H9 (cell line): ENCODE data around the gene TCF20. TPM values are rescaled to one million over a fixed set of nuclear protein-coding genes. Genes with fewer than 3 reads are reported as not detected.

ENCODE experiments used
- DNase-seq: peaks from one replicate; pipeline ENCODE4 v3.0.0-alpha.2; 2017
- H2AFZ ChIP-seq: one replicate; pipeline ENCODE4 v1.6.1; 2013; ENCODE audit warnings: mild to moderate bottlenecking, low read length, control low read depth, moderate library complexity
- H2AK5ac ChIP-seq: 2 replicates; pipeline ENCODE4 v1.6.1; 2013; ENCODE audit warnings: low read length, control low read depth, mixed read lengths; ENCODE audit not compliant: insufficient read length
- H2BK120ac ChIP-seq: one replicate; pipeline ENCODE4 v1.6.1; 2013; ENCODE audit warnings: low read depth, mild to moderate bottlenecking, low read length, control low read depth, inconsistent platforms; ENCODE audit not compliant: poor library complexity, severe bottlenecking
- H2BK12ac ChIP-seq: 2 replicates; pipeline ENCODE4 v1.6.1; 2013; ENCODE audit warnings: low read length, control low read depth, mixed read lengths, low read depth; ENCODE audit not compliant: insufficient read length
- H2BK15ac ChIP-seq: 2 replicates; pipeline ENCODE4 v1.6.1; 2013; ENCODE audit warnings: low read depth, low read length, control low read depth
- H2BK20ac ChIP-seq: one replicate; pipeline ENCODE4 v1.6.1; 2013; ENCODE audit warnings: low read depth, mild to moderate bottlenecking, low read length, control low read depth, inconsistent platforms; ENCODE audit not compliant: poor library complexity, severe bottlenecking
- H2BK5ac ChIP-seq: 2 replicates; pipeline ENCODE4 v1.6.1; 2013; ENCODE audit warnings: low read length, control low read depth, mixed read lengths; ENCODE audit not compliant: insufficient read length
- H3K14ac ChIP-seq: 2 replicates; pipeline ENCODE4 v1.6.1; 2013; ENCODE audit warnings: low read length, control low read depth; ENCODE audit not compliant: insufficient read depth
- H3K18ac ChIP-seq: 2 replicates; pipeline ENCODE4 v1.6.1; 2013; ENCODE audit warnings: low read depth, mild to moderate bottlenecking, mixed read lengths, low read length, control low read depth; ENCODE audit not compliant: insufficient read length
- H3K23ac ChIP-seq: 2 replicates; pipeline ENCODE4 v1.6.1; 2013; ENCODE audit warnings: low read length, control low read depth, mixed read lengths, low read depth; ENCODE audit not compliant: insufficient read length
- H3K23me2 ChIP-seq: 2 replicates; pipeline ENCODE4 v1.6.1; 2013; ENCODE audit warnings: low read depth, mild to moderate bottlenecking, mixed read lengths, low read length, control low read depth; ENCODE audit not compliant: insufficient read length, poor library complexity, severe bottlenecking
- H3K27ac ChIP-seq: 2 replicates; pipeline ENCODE4 v1.5.1; 2013; ENCODE audit warnings: low read length, control low read depth, mixed read lengths, low read depth; ENCODE audit not compliant: insufficient read length
- H3K27me3 ChIP-seq: 2 replicates; pipeline ENCODE4 v1.6.1; 2013; ENCODE audit warnings: low read length, control low read depth, inconsistent platforms; ENCODE audit not compliant: insufficient read depth
- H3K4ac ChIP-seq: 2 replicates; pipeline ENCODE4 v1.6.1; 2013; ENCODE audit warnings: low read depth, mild to moderate bottlenecking, control low read depth, inconsistent platforms, low read length, moderate library complexity
- H3K4me1 ChIP-seq: 2 replicates; pipeline ENCODE4 v1.6.1; 2013; ENCODE audit warnings: low read length, control low read depth, inconsistent platforms; ENCODE audit not compliant: insufficient read depth
- H3K4me2 ChIP-seq: 2 replicates; pipeline ENCODE4 v1.6.1; 2013; ENCODE audit warnings: low read length, control low read depth, mixed read lengths; ENCODE audit not compliant: insufficient read length, insufficient read depth
- H3K56ac ChIP-seq: 2 replicates; pipeline ENCODE4 v1.6.1; 2013; ENCODE audit warnings: low read depth, mild to moderate bottlenecking, mixed read lengths, low read length, control low read depth; ENCODE audit not compliant: insufficient read length
- H3K79me1 ChIP-seq: 2 replicates; pipeline ENCODE4 v1.6.1; 2013; ENCODE audit warnings: low read depth, mild to moderate bottlenecking, moderate library complexity, low read length, control low read depth, inconsistent platforms; ENCODE audit not compliant: insufficient read depth, poor library complexity, severe bottlenecking
- H3K79me2 ChIP-seq: 2 replicates; pipeline ENCODE4 v1.6.1; 2013; ENCODE audit warnings: low read length, control low read depth, inconsistent platforms; ENCODE audit not compliant: insufficient read depth
- H3K9ac ChIP-seq: 2 replicates; pipeline ENCODE4 v1.6.1; 2013; ENCODE audit warnings: low read length, control low read depth, mixed read lengths; ENCODE audit not compliant: insufficient read length; ENCODE audit errors: extremely low read depth
- H3K9me3 ChIP-seq: one replicate; pipeline ENCODE4 v1.6.1; 2013; ENCODE audit warnings: low read depth, low read length, inconsistent platforms; ENCODE audit not compliant: control insufficient read depth
- H3T11ph ChIP-seq: one replicate; pipeline ENCODE4 v1.6.1; 2013; ENCODE audit warnings: mild to moderate bottlenecking, low read length, control low read depth, inconsistent platforms
- H4K20me1 ChIP-seq: one replicate; pipeline ENCODE4 v1.6.1; 2013; ENCODE audit not compliant: control insufficient read depth, insufficient read length, insufficient read depth
- H4K5ac ChIP-seq: 2 replicates; pipeline ENCODE4 v1.6.1; 2013; ENCODE audit warnings: low read depth, mild to moderate bottlenecking, mixed read lengths, low read length, control low read depth; ENCODE audit not compliant: insufficient read length
- H4K8ac ChIP-seq: replicated peaks from 2 replicates; pipeline ENCODE4 v1.6.1; 2013; ENCODE audit warnings: low read length, control low read depth, mixed read lengths, low read depth; ENCODE audit not compliant: insufficient read length
- H4K91ac ChIP-seq: 2 replicates; pipeline ENCODE4 v1.6.1; 2013; ENCODE audit warnings: low read depth, mild to moderate bottlenecking, moderate library complexity, mixed read lengths, low read length, control low read depth; ENCODE audit not compliant: insufficient read length
- H3K27ac Mint-ChIP-seq, 3 experiments: 2 replicates in 2 of 3; 3 replicates in 1 of 3; pipeline ENCODE4 v1.8.0; 2020 to 2021; ENCODE audit warnings: mixed read lengths in 3 of 3, mild to moderate bottlenecking in 1 of 3, moderate library complexity in 1 of 3
- H3K27me3 Mint-ChIP-seq: 2 replicates; pipeline ENCODE4 v1.8.0; 2021; ENCODE audit warnings: low read depth, mild to moderate bottlenecking, moderate library complexity, mixed read lengths
- H3K36me3 Mint-ChIP-seq, 3 experiments: 2 replicates in 2 of 3; 3 replicates in 1 of 3; pipeline ENCODE4 v1.8.0; 2020 to 2021; ENCODE audit warnings: low read depth in 3 of 3, mixed read lengths in 3 of 3; ENCODE audit not compliant: insufficient read depth in 1 of 3
- H3K4me1 Mint-ChIP-seq, 2 experiments: 2 replicates each; pipeline ENCODE4 v1.8.0; 2020; ENCODE audit warnings: mixed read lengths in 2 of 2
- H3K4me3 Mint-ChIP-seq, 2 experiments: 2 replicates in 1 of 2; 3 replicates in 1 of 2; pipeline ENCODE4 v1.8.0; 2020 to 2021; ENCODE audit warnings: mild to moderate bottlenecking in 2 of 2, mixed read lengths in 2 of 2, moderate library complexity in 1 of 2
- H3K9me3 Mint-ChIP-seq, 2 experiments: 2 replicates in 1 of 2; 3 replicates in 1 of 2; pipeline ENCODE4 v1.8.0; 2020; ENCODE audit warnings: mild to moderate bottlenecking in 2 of 2, mixed read lengths in 2 of 2, moderate library complexity in 1 of 2
- WGBS: extraction: QIAGEN DNeasy Blood & Tissue Kit; methylation state at CpG from one replicate; pipeline ENCODE4 v1.1.7; 2013; ENCODE audit warnings: missing lambda C conversion rate, low lambda C conversion rate, mixed read lengths; ENCODE audit not compliant: insufficient read length; ENCODE audit errors: extremely low coverage; 5-methylcytosine and 5-hydroxymethylcytosine counted together
- total RNA-seq: library from RNA; stranded (reverse); gene quantifications from 2 replicates; pipeline ENCODE4 v1.2.1, GENCODE V29; 2021
- TF ChIP-seq, protein P1 (sequence below): fragments of 200-600 bp; sonication (generic); conservative IDR thresholded peaks from 3 replicates; pipeline ENCODE4 v1.8.0; 2021; ENCODE audit warnings: antibody characterized with exemption, mild to moderate bottlenecking

TCF20 gene
- total RNA-seq, 1 experiment from 2014 or later = 75.6 TPM

DNA sequence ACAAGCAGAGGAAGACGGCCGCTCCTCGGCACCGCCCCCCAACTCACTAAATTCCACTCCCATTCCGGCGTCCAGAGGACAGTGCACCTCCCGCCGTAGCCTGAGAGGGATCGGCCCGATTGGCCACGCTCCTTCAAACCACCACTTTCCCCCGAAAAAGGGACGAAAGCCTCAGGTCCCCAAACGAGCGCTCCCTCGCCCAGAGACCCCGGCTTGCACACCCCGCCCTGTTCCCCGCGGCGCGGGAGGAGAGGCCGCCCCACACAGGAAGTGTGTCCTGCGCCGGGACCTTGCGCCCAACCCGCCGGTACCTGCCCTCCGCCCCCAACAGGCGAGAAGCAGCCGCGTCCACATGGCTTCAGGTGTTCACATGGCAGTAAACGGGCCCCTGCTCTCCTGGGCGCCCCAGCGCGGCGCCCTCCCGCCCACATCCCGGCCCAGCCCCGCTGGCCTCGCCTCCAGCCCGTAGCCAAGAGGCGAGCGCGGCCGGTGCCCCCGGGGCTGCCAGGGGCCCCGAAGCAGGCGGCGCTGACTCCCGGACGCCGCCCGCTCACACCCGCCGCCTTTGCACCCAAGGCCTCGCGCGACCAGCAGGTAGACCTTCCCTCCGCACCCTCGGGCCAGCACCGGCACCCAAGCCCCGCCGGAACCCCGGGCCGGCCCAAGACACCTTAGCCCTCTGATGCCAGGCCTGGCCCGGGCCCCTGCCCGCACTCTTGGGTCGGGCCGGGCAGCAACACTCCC lies 849 bp downstream of the TCF20 start:
- H3K4me1 Mint-ChIP-seq = peaks cover 35 to 36% of the 10 kb centered on the region in 2 experiments
- H2AFZ ChIP-seq = no peak overlapping the region
- peak overlapping the region; percentile 37; the same call in 1 of the 2 replicates for H3K14ac ChIP-seq
- H2BK20ac ChIP-seq = no peak overlapping the region
- peak overlapping the region; percentile 68 for H3K9ac ChIP-seq
- no peak overlapping the region for H3K56ac ChIP-seq
- TF ChIP-seq, protein P1, sequence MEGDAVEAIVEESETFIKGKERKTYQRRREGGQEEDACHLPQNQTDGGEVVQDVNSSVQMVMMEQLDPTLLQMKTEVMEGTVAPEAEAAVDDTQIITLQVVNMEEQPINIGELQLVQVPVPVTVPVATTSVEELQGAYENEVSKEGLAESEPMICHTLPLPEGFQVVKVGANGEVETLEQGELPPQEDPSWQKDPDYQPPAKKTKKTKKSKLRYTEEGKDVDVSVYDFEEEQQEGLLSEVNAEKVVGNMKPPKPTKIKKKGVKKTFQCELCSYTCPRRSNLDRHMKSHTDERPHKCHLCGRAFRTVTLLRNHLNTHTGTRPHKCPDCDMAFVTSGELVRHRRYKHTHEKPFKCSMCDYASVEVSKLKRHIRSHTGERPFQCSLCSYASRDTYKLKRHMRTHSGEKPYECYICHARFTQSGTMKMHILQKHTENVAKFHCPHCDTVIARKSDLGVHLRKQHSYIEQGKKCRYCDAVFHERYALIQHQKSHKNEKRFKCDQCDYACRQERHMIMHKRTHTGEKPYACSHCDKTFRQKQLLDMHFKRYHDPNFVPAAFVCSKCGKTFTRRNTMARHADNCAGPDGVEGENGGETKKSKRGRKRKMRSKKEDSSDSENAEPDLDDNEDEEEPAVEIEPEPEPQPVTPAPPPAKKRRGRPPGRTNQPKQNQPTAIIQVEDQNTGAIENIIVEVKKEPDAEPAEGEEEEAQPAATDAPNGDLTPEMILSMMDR = peak; percentile 33; the same call in 2 of the 3 replicates
- peaks cover 27% of the 10 kb centered on the region for H3K27me3 Mint-ChIP-seq
- no peak overlapping the region for H2BK5ac ChIP-seq
- no peak overlapping the region; the same call in 1 of the 2 replicates for H2BK15ac ChIP-seq
- peak overlapping the region; percentile 89 to 93 for H3K4me3 Mint-ChIP-seq
- H3K9me3 Mint-ChIP-seq = peaks cover 0 to 4% of the 10 kb centered on the region in 2 experiments; a peak in 2 of 5 replicates
- no peaks in the 10 kb centered on the region for H4K20me1 ChIP-seq
- H3K36me3 Mint-ChIP-seq = peaks cover 0 to 5% (median 4%) of the 10 kb centered on the region in 3 experiments; a peak in 6 of 7 replicates
- no peak overlapping the region for H4K91ac ChIP-seq
- peak overlapping the region; percentile 46 to 92 (median 73); a peak in 5 of 7 replicates for H3K27ac Mint-ChIP-seq
- H2BK120ac ChIP-seq = peak overlapping the region; percentile 69
- H3K4ac ChIP-seq = no peak overlapping the region
- H3K79me2 ChIP-seq = peaks cover 27% of the 10 kb centered on the region; the same call in 1 of the 2 replicates
- no CpG with 5 or more reads among the region's 70 CpGs for WGBS
- H3K79me1 ChIP-seq = peaks cover 11% of the 10 kb centered on the region
- H3T11ph ChIP-seq = no peak overlapping the region
- H3K27ac ChIP-seq = no peak overlapping the region
- H4K5ac ChIP-seq = no peak overlapping the region
- H3K23me2 ChIP-seq = peaks cover 7% of the 10 kb centered on the region
- no peaks in the 10 kb centered on the region for H3K9me3 ChIP-seq
- H3K18ac ChIP-seq = peak overlapping the region; percentile 34
- peak overlapping the region; percentile 82 for H3K4me2 ChIP-seq
- no peak overlapping the region for H3K23ac ChIP-seq
- H3K27me3 ChIP-seq = 0 out of 2 replicates have a peak, but pooled peaks cover 3% of the 10 kb centered on the region
- DNase-seq = peak; percentile 80
- H2BK12ac ChIP-seq = no peak overlapping the region
- no peak overlapping the region for H2AK5ac ChIP-seq
- peaks cover 3% of the 10 kb centered on the region for H3K4me1 ChIP-seq
- H4K8ac ChIP-seq = no peak overlapping the region
